ENCODE results near the gene PLEKHG4B. TPM values are rescaled to one million over a fixed set of nuclear protein-coding genes. Genes with fewer than 3 reads are reported as not detected.

Gene PLEKHG4B
- polyA plus RNA-seq, 3 donors = not detected

- intact Hi-C loops (cut with micrococcal nuclease) = no loop called here
- Mint-ChIP-seq H3K9me3 (peaks cover 13 to 23% (median 21%) of the 10 kb centered on the region in 7 donors), H3K27me3 (ENCODE audit: low read depth in 3 of 3) (peaks cover 0 to 4% (median 0%) of the 10 kb centered on the region in 3 donors), H3K36me3 (no peaks in the 10 kb centered on the region), H3K4me3 (no peak overlapping the region), H3K4me1 (no peaks in the 10 kb centered on the region), H3K27ac (no peak overlapping the region)
- Histone ChIP-seq H3K4me2 (replicated peaks; ENCODE audit: extremely low read depth, low read length, poor library complexity, severe bottlenecking) (no peak overlapping the region), H3K79me2 (ENCODE audit: insufficient read depth, low read length) (no peaks in the 10 kb centered on the region), H3K9me3 (replicated peaks in 1 of 2; ENCODE audit: control insufficient read depth in 1 of 2, insufficient read depth in 1 of 2, low read length in 2 of 2) (peaks cover 14 to 17% of the 10 kb centered on the region in 2 donors), H3K36me3 (replicated peaks in 1 of 2; ENCODE audit: control insufficient read depth in 1 of 2, insufficient read depth in 2 of 2, low read length in 2 of 2) (no peaks in the 10 kb centered on the region), H3K4me3 (replicated peaks in 1 of 3; ENCODE audit: low read depth in 2 of 3, low read length in 3 of 3) (no peak overlapping the region), H3K27ac (ENCODE audit: low read depth in 1 of 2, low read length in 2 of 2) (no peak overlapping the region), H3K4me1 (ENCODE audit: control insufficient read depth in 1 of 2, insufficient read depth in 2 of 2, low read length in 2 of 2) (no peaks in the 10 kb centered on the region), H3K27me3 (ENCODE audit: control insufficient read depth in 2 of 2, insufficient read depth in 2 of 2, low read length in 2 of 2) (no peaks in the 10 kb centered on the region), H3K9ac (ENCODE audit: insufficient read depth, low read length, poor library complexity, severe bottlenecking) (no peak overlapping the region), H2AFZ (ENCODE audit: insufficient read depth, low read depth, low read length, poor library complexity, severe bottlenecking) (no peak overlapping the region), H4K20me1 (ENCODE audit: insufficient read depth, low read length) (no peaks in the 10 kb centered on the region)
- DNase-seq = no peak
- TF ChIP-seq, protein P1, sequence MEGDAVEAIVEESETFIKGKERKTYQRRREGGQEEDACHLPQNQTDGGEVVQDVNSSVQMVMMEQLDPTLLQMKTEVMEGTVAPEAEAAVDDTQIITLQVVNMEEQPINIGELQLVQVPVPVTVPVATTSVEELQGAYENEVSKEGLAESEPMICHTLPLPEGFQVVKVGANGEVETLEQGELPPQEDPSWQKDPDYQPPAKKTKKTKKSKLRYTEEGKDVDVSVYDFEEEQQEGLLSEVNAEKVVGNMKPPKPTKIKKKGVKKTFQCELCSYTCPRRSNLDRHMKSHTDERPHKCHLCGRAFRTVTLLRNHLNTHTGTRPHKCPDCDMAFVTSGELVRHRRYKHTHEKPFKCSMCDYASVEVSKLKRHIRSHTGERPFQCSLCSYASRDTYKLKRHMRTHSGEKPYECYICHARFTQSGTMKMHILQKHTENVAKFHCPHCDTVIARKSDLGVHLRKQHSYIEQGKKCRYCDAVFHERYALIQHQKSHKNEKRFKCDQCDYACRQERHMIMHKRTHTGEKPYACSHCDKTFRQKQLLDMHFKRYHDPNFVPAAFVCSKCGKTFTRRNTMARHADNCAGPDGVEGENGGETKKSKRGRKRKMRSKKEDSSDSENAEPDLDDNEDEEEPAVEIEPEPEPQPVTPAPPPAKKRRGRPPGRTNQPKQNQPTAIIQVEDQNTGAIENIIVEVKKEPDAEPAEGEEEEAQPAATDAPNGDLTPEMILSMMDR (IDR thresholded peaks at IDR 0.05) = no peak
- WGBS (ENCODE audit: insufficient coverage) = 91% methylated on average over 17 of the region's 17 CpGs
Observed at GRCh38 chr5:143041-143440, 51.1 kb downstream of the PLEKHG4B start.

GRCh38 chr5:144941-145340 is 53.0 kb downstream of the PLEKHG4B start:
- no peak overlapping the region for H3K27ac ChIP-seq (ENCODE audit: low read depth in 1 of 2, low read length in 2 of 2)
- H3K36me3 Mint-ChIP-seq = no peaks in the 10 kb centered on the region
- peaks cover 18 to 22% of the 10 kb centered on the region in 2 donors for H3K9me3 ChIP-seq (replicated peaks in 1 of 2; ENCODE audit: control insufficient read depth in 1 of 2, insufficient read depth in 1 of 2, low read length in 2 of 2)
- H3K27ac Mint-ChIP-seq = peak overlapping the region in 1 of 7 donors; percentile 7
- no peak for DNase-seq
- H3K27me3 ChIP-seq (ENCODE audit: control insufficient read depth in 2 of 2, insufficient read depth in 2 of 2, low read length in 2 of 2) = no peaks in the 10 kb centered on the region
- peaks cover 15 to 31% (median 26%) of the 10 kb centered on the region in 7 donors for H3K9me3 Mint-ChIP-seq
- peaks cover 0 to 2% (median 0%) of the 10 kb centered on the region in 3 donors for H3K27me3 Mint-ChIP-seq (ENCODE audit: low read depth in 3 of 3)
- no peak overlapping the region for H3K4me3 Mint-ChIP-seq
- H4K20me1 ChIP-seq (ENCODE audit: insufficient read depth, low read length) = no peaks in the 10 kb centered on the region
- no peaks in the 10 kb centered on the region for H3K4me1 Mint-ChIP-seq
- intact Hi-C loops (cut with micrococcal nuclease) = no loop called here
- no peak overlapping the region for H3K4me2 ChIP-seq (replicated peaks; ENCODE audit: extremely low read depth, low read length, poor library complexity, severe bottlenecking)
- no peak overlapping the region for H3K9ac ChIP-seq (ENCODE audit: insufficient read depth, low read length, poor library complexity, severe bottlenecking)
- TF ChIP-seq, protein P1 (IDR thresholded peaks at IDR 0.05) = no peak
- 90% methylated on average over 8 of the region's 8 CpGs for WGBS (ENCODE audit: insufficient coverage)
- no peaks in the 10 kb centered on the region for H3K36me3 ChIP-seq (replicated peaks in 1 of 2; ENCODE audit: control insufficient read depth in 1 of 2, insufficient read depth in 2 of 2, low read length in 2 of 2)
- no peak overlapping the region for H3K4me3 ChIP-seq (replicated peaks in 1 of 3; ENCODE audit: low read depth in 2 of 3, low read length in 3 of 3)
- H3K79me2 ChIP-seq (ENCODE audit: insufficient read depth, low read length) = no peaks in the 10 kb centered on the region
- H2AFZ ChIP-seq (ENCODE audit: insufficient read depth, low read depth, low read length, poor library complexity, severe bottlenecking) = no peak overlapping the region
- H3K4me1 ChIP-seq (ENCODE audit: control insufficient read depth in 1 of 2, insufficient read depth in 2 of 2, low read length in 2 of 2) = no peaks in the 10 kb centered on the region

All from CD14-positive monocyte (primary cell).